NOMO-1 treated with dmso at 0.1 percent for 144 hours (cell line): ENCODE measurements around the gene FKBP1B.
"Not testable (repeated sequence)": the region's sequence is repeated elsewhere in the genome, so short reads cannot be mapped to it uniquely, and the experiment has no call there.

Experiments used
- DNase-seq: peaks from one replicate; lab custom pipeline; 2025; ENCODE audit not compliant: unreplicated experiment; lab: John Stamatoyannopoulos, UW

FKBP1B gene

DNA sequence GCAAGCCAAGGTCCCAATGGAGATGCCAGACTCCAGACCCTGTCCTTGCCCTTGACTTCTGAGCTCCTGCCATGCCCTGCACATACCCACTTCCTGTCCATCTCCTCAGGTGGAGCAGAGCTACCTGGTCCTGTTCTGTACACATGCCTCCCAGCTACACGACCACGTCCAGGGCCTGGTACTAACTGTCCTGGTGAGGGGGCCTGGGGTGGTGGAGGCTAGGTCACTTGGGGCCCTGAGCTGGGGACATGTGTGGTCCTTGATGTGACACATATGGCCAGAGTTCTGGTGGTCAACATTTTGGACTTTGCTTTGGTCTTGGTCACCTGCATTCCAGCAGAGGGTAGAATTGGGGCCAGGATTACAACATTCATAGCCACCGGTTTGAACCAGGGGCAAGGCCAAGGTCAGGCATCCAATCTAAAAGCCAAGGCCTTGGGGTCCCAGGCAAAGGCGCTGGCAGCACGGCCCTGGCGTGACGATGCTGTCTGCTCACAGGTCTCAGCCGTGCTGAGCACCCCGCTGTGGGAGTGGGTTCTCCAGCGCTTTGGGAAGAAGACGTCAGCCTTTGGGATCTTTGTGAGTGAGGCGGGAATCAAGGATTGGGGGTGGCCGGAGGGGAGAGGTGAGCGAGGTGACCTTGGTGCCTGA is 27.1 kb upstream of the FKBP1B start:
- DNase-seq: no peak

DNA sequence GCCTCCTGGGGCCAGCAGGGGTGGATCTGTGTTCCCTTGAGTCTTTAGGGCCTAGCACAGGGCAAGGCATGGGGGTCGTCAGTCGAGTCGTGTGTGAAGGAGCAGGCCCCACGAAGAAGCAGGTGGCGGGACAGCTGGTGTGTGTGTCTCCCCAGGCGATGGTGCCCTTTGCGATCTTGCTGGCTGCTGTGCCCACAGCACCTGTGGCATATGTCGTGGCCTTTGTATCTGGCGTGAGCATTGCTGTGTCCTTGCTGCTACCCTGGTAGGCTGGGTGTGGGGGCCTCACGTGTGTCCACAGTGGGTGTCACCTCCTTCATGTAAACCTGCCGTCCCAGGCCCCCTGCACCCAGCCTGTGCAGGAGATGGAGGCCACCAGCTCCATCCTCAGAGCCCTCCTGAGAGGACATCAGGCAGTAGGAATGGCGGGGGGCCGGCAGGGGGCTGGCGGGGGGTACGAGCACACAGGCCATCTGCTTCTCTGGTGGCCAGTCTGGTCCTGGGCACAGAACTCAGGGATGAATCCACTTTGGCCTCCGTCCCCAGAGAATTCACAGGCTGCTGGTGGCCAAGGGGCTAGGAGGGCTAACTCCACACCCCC is 26.5 kb upstream of the FKBP1B start:
- no peak for DNase-seq

DNA sequence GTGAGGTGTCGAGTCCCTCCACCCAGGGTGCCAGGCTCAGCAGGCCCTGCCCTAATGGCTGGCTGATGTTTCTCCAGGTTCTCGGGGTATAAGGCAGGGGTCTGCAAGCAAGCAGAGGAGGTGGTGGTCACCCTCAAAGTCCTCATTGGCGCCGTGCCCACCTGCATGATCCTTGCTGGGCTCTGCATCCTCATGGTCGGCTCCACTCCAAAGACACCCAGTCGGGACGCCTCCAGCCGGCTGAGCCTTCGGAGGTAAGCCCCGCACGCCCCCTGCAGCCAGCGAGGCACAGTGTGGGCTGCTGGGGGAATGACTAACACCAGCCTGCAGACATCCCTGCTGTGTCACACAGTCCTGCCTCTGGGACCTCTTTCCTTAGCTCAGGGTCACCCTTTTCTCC is 25.5 kb upstream of the FKBP1B start:
- no peak for DNase-seq

DNA sequence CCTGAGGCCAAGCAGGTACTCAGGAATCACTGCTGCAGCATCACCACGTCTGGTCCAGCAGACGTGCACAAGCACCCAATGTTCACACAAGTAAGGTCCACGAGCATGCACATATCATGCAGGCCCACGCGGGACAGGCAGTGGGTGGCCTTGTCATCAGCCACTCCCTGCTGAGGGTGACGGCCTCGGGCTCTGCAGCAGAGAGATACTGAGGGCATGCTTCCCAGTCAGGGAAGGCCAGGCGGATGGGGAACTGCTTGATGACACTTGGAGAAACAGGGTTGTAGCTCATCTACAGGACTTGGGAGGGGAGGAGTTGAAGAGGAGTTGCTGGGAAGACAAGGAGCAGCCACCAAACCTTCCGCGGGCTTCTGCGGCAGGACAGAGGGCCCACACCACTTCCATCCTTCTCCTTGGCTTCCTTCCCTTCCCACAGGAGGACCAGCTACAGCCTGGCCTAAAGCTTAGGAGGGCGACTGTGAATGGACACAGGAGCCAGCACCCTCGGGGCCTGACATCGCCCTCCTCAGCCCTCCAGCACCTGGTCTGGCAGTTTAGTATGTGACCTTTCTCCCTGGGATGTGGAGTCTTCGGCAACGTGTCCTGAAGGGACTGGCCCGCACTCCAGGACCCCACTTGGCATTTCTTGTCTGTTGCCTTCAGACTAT is 24.4 kb upstream of the FKBP1B start:
- DNase-seq: no peak

DNA sequence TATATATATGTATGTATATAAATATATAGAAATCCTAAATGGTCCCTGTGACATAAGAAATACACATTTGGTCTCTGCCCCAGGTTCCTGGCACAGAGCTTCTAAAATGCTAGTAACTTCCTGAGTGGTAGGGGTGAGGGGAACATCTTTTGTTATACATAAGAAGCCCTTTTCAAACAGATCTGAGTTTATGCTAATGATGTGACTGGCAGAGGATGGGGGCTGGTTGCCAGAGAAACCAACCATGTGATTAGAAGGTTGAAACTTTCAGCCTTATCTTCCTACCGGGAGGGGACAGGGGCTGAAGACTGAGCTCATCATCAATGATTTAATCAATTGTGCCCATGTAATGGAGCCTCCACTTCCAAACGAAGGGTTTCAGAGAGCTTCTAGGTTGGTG is 23.3 kb upstream of the FKBP1B start:
- no peak for DNase-seq

DNA sequence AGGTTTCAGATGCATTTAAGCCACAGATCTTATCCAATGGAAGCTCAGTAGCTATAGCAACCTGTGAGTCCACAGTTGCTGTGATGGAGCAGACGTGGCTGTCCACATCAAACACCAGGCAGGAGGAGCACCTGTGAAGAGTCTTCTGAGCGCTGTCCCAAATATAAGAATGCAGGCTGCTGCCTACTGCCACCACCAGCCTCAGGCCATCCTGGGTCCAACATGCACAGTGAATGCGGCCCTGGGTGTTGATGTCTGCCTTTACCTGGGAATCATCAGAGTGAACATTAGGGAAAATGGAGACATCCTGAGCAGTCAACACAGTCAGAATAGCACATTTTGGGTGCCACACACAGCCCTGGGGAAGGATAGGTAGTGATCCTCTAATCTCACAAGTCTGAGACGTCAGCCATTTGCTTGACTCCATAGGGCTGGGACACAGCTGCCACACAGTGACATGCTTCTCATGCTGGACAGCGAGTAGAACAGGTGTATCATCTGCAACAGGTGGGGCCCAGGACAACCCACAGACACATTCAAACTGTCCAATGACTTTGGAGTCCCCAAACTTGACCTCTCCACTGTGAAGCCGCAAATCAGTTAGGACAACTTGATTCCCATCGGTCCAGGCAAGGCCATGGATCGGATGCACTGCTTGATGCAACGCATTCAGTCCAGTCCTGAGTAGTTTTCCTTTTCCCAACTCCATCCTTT is 10.6 kb upstream of the FKBP1B start:
- DNase-seq: no peak

DNA sequence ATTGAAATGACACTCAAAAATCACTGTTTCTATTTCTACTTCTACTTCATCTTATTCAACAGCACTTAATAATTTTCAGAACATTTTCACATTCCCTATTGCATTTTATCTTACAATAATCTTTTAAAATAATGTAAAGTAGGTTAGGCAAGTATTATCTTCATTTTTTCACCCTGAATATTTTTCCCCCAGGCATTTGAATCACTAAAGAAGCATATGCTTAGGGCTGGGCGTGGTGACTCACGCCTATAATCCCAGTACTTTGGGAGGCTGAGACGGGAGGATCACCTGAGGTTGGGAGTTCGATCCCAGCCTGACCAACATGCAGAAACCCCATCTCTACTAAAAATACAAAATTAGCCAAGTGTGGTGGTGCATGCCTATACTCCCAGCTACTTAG is 9.0 kb upstream of the FKBP1B start:
- no peak for DNase-seq

DNA sequence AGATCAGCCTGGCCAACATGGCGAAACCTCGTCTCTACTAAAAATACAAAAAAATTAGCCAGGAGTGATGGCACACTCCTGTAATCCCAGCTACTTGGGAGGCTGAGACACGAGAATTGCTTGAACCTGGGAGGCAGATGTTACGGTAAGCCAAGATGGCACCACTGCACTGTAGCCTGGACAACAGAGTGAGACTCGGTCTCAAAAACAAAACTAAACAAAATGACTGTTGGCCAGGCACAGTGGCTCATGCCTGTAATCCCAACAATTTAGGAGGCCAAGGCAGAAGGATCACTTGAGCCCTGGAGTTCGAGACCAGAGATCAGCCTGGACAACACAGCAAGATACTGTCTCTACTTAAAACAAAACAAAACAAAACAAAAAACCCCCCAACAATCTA is 6.4 kb upstream of the FKBP1B start:
- DNase-seq: not testable (repeated sequence)

DNA sequence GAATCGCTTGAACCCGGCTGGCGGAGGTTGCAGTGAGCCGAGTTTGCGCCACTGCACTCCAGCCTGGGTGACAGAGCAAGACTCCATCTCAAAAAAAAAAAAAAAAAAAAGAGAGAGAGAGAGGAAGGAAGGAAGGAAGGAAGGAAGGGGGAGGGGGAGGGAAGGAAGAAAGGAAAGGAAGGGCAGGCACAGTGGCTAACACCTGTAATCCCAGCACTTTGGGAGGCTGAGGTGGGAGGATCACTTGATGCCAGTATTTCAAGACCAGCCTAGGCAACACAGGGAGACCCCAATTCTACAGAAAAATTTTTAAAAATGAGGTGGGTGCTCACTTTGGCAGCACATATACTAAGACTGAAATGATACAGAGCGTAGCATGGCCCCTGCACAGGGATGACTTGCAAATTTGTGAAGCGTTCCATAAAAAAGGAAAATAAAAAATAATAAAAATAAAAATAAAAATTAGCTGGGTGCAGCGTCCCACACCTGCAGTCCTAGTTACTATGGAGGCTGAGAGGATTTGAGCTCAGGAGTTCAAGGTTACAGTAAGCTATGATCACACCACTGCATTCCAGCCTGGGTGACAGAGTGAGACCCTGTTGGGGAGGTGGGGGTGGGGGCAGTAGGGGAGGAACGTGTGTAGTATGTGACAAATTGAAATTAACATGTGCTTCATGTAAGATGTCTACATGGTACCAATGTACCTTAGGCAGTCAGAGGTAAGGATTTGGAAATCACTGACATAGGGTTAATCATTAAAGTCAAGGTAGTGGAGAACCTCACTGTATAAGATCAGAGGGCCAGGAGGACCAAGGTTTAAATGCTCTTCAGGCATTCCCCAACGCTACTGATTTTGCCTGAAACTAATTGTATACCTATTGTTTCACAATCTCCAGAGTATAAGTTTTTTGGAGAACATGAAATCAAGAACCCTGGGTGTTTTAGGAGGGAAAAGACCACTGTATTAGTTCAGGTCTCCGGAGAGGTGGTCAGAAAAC is 3.7 kb upstream of the FKBP1B start:
- no peak for DNase-seq

DNA sequence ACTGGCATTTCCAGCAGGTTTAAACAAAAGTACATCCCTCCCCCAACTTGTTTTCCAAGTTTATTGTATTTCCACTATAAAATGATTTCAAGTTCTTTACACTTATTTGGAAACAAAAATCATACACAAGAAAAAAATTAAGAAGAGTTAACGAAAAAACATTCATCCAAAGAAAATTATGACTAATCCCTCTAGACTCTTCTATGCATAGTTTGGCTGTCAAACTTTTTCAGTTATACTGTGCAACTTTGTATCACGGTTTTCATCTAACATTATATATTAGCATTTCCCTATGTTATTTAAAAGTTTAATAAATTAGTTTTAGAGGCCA is 3.0 kb upstream of the FKBP1B start:
- DNase-seq: no peak

DNA sequence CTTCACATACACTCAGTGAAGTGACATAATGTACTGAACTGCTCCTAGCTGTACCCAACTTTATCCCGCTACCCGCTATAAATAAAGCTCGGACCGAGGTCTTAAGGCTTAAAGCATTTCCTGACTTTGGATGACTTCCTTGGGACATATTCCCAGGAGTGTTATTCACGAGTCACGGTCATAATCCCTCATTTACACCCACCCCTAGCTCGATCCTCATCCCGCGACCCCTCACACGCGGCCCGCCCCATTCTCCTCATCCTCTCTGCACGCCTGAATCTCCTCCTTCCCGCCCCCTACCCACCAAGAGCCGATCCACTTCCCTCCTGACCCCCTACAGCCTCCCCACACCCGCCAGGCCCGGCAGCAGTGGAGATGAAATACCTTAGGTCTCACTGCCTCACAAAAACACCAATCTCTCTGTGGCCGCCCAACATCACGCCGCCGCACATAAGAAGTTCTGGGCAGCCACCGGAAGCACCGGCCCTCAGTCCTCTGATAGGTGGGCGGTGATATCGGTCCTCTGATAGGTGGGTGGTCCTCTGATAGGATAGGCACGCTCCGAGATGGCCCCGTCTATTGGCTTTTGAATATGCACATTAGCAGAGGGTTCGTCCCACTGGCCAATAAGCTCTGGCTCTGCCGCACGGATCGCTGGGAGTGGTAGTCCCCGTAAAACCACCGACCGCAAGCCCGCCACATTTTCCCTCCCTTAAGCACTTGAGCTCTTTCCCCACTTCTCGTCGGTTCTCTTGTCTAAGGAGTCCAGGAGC is 2.4 kb upstream of the FKBP1B start, which contains the start of gene WDCP:
Gene WDCP (minus strand): TSS at position 462 of the 773 bp plus-strand sequence. CDS start 7,897 bp downstream, outside the sequence.
- DNase-seq: peak; percentile 98

DNA sequence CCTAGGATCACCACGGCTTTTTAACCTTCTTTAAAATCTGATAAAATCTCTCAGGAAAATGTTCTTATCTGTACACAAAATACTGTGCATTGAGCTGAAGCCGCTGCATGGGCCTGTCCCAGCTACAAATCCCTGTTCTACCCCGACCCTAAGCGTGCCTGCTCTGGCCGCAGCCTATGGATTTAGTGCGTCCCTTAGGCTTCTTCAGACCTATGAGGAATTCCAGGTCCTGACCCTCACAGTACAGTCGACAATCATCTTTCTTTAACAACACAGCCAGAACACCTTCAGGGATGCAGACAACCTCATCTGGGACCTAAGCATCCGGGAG is 1.9 kb upstream of the FKBP1B start:
- DNase-seq: no peak

DNA sequence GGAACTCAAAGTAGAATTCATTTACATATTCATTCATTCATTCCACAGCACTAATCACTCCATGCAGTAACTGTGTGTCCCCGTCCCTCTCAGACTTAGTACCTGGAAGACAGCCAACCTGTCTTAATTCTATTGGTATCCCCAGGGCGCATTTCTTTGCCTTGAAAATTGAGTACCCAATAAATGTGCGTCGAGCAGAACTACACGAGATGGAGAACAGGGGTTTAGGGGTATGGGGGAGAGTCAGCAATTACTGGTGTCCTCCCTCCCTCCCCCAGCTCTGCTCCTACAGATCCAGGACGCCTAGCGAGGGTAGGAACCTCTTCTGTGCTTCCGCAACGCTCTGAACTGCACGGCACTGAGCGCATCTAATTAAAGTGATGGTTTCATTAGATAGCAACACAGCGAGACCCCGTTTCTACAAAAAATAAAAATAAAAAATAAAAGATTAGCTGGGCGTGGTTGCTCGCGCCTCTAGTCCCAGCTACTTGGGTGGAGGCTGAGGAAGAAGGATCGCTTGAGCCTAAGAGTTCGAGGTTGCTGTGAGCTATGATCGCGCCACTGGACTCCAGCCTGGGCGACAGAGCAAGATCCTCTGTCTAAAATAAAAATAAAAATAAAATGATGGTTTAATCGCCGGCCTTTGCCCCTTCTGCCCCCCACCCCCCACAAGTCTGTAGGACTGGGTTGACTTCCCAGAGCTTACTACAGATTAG is 614 bp upstream of the FKBP1B start:
- no peak for DNase-seq

DNA sequence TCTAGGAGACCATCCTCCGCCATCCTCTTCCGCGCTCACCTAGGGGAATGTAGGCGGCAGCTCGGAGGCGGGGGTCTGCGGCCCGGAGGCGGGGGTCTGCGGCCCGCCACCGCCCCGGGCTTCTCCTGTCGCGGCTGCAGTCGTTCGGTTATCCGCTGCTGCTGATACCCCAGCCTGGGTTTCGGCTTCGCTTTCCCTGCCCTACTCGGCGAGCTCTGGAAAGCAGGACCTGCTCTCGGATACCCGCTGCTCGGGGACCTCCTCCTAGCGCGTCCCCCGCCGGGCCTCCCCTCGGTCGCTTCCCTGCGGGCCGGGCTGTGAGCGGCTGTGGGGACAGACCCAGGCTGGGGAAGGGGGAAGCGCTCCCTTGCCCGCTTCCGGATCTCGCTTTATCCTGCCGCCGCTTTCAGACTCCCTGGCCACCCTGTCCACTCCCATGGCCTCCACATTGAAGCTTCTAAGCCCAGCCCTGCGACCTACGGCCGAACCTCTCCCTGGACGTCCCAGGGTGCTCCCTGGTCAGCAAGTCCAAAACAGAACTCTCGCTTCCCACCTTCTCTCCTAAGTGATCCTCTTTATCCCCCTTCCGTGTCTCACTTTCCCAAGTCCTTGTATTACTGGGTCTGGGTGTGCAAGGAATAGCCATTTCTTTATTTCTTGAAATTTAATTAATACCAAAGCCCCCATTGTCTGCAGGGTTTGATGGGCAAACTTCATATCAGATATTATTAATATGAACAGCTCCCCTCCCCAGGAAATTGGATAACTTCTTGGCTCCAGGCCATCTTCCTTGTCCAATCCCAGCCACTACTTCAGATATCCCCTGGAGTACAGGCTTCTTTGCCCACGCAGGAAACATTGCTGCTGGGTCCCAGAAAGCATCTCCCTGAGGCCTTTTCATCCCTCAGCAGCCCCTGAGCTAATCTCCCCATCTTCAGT is 769 bp downstream of the FKBP1B start:
- no peak for DNase-seq

DNA sequence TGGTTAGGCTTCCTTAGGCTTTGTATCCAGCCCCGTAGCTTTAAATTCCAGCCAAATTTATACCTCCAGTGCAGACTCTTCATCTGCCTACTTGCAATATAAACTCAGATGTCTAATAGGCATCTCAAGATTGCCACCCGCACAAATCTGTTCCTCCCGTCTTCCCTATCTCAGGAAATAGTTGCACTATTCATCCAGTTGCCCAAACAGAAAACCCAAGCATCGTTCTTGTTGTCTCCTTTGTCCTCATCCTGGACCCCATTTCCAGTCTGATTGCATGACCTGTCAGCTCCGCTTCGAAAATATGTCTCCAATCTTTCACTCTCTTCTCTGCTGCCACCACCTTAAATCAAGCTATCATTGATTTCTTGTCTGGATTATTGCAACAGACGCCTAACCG is 2.3 kb downstream of the FKBP1B start:
- DNase-seq: no peak

DNA sequence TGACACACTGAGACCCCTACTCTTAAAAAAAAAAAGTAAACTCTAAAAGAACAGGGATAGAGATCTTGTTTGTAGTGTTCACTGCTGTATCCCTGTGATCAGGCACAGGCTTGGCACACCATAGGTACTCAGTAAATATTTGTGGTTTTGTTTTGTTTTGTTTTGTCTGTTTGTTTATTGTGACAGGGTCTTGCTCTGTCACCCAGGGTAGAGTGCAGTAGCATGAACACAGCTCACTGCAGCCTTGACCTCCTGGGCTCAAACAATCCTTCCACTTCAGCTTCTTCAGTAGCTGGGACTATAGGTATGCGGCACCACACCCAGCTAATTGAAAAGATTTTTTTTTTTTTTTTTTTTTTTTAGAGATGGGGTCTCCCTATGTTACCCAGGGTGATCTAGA is 3.4 kb downstream of the FKBP1B start:
- no peak for DNase-seq

DNA sequence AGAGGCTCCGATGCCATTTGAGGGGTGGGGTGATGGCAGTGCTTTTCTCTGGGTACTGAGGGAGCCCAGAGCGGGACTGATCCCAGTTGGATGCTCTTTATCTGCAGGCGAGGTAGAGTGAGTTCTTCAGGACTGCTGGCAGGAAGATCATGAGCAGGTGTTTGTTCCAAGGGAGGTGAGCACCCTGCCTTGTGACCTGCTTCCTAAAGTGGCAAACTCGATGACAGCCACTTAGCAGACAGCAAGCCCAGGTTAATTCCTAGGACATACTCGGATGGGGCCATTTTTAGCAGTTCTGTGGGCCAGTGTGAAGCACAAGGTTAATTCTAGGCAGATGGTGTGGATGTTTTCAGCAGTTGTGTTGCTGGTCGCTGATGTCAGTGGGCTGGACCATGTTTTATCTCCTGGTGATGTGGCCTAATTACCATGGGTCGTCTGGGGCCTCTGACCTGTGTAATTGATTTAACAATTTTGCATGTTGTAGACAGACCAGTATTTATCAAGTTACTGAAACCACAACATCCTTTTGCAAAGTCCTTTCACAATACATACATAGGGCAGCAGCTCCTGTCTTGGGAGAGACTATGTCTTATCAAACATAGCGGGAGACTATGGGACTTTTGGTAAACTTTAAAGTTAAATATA is 4.9 kb downstream of the FKBP1B start:
- no peak for DNase-seq

DNA sequence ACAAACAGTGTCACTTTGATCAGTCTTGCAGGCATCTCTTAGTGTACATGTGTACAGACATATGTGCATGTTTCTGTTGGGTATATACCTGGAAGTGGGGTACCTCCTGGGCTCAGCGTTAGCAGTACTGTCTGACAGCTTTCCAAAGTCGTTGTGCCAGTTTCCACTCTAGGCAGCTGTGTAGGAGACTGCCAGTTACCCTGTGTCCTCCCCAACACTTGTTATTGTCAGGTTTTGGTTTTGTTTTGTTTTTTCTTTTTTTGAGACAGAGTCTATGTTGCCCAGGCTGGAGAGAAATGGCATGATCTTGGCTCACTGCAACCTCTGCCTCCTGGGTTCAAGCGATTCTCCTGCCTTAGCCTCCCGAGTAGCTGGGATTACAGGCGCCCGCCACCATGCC is 6.2 kb downstream of the FKBP1B start:
- no peak for DNase-seq
